ENCODE measurements around the gene PDSS2.
A peak's percentile ranks its signal among the peaks of the same experiment; 100 is the strongest.

The PDSS2 gene

DNA sequence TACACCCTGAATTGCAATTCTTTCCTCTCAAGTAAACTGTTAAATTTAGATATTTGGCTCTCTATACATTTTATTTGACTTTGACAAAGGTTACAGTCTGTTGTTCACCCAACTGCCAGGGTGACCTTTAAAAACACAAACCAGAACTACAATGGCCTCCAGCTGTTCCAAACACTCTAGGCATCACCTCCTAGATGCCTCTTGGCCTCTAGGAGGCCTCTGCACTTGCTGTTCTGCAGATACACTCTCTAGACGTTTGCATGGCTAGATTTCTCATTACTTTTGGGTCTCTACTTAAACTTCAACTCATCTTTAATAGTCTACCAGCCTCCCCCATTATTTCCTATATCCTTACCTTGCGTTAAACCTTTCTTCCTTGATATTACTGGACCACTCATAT is 241.2 kb downstream of the PDSS2 start:
- TF ChIP-seq CTCF (IDR thresholded peaks at IDR 0.05) (peak; percentile 19; the same call in 1 of the 2 replicates), ZFX (IDR thresholded peaks at IDR 0.05; ENCODE audit: borderline replicate concordance) (no peak)
- no peak overlapping the region for H3K27ac ChIP-seq

DNA sequence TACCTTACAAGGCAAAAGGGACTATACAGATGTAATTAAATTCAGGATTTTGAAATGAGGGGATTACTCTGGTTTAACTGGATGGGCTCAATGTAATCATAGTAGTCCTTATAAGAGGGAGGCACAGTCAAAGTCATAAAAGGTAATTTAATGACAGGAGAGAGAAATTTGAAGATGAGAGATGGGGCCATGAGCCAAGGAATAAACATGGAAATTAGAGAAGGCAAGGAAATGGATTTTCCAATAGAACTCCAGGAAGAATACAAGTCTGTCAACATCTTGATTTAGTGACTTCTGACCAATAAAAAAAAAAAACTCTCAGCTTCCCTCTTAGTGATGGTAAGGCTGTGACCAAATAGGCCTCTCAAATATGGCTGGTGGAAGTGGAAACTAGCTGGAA is 242.1 kb downstream of the PDSS2 start:
- TF ChIP-seq ZFX (IDR thresholded peaks at IDR 0.05; ENCODE audit: borderline replicate concordance) (no peak), CTCF (IDR thresholded peaks at IDR 0.05) (no peak)
- H3K27ac ChIP-seq = no peak overlapping the region; the same call in 1 of the 2 replicates

GRCh38 chr6:107216197-107216933 is 243.0 kb downstream of the PDSS2 start:
- no peak overlapping the region; the same call in 1 of the 2 replicates for H3K27ac ChIP-seq

DNA sequence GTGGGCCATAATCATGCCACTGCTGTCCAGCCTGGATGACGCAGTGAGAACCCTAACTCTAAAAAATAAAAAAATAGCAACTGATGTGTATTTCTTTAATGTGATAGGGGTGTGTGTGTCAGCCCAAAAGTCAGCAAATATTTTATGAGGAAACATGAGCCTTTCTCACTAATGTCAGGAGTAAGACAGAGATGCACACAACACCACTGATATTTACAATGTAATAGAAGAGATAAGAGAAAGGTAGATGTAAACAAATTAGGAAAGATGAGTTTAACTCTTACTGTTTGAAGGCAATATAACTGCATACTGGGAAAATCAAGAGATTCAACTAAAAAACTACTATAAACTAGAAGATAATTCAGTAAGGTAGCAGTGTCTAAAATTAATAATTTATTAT is 244.0 kb downstream of the PDSS2 start:
- no peak overlapping the region for H3K27ac ChIP-seq
- TF ChIP-seq ZFX (IDR thresholded peaks at IDR 0.05; ENCODE audit: borderline replicate concordance) = no peak
- no peak for TF ChIP-seq CTCF (IDR thresholded peaks at IDR 0.05)

More at GRCh38 chr6:107216197-107216933, 243.0 kb downstream of the PDSS2 start:
- TF ChIP-seq ZFX (IDR thresholded peaks at IDR 0.05; ENCODE audit: borderline replicate concordance) = no peak
- TF ChIP-seq CTCF (IDR thresholded peaks at IDR 0.05) = no peak

- H3K27ac ChIP-seq = no peak overlapping the region
- TF ChIP-seq ZFX (IDR thresholded peaks at IDR 0.05; ENCODE audit: borderline replicate concordance) (no peak), CTCF (IDR thresholded peaks at IDR 0.05) (no peak)
Measured at GRCh38 chr6:107214655-107215054, 244.7 kb downstream of the PDSS2 start.

- no peak for TF ChIP-seq ZFX (IDR thresholded peaks at IDR 0.05; ENCODE audit: borderline replicate concordance)
- TF ChIP-seq CTCF (IDR thresholded peaks at IDR 0.05) = no peak
Measured at GRCh38 chr6:107209406-107210305, 249.7 kb downstream of the PDSS2 start.

More at GRCh38 chr6:107209406-107210305, 249.7 kb downstream of the PDSS2 start:
- no peak overlapping the region for H3K27ac ChIP-seq

All from 22Rv1 (cell line).